GM12878 (cell line): ENCODE data around the gene TP63. TPM values are rescaled to one million over a fixed set of nuclear protein-coding genes. Genes with fewer than 3 reads are reported as not detected.

ENCODE experiments used
- ATAC-seq: fragments of 200-7000 bp; cut with Tn5 transposase; 3 replicates; pipeline ENCODE4 v1.9.1; 2020; ENCODE audit warnings: mild to moderate bottlenecking, moderate library complexity
- BruUV-seq: library from RNA; stranded (reverse); fragments of 400-500 nt; replicated peaks from 2 replicates; lab custom pipeline; 2021; lab: Mats Ljungman, UMichigan
- CTCF ChIA-PET: fragments of 300-600 bp; sonication (Branson Sonifier 250); formaldehyde crosslinking; extraction: SDS; loops from one replicate; lab custom pipeline; 2021; ENCODE audit warnings: inconsistent platforms; lab: Yijun Ruan, JAX
- POLR2A ChIA-PET: fragments of 350-600 bp; formaldehyde crosslinking; extraction: SDS; loops from one replicate; lab custom pipeline; 2021; ENCODE audit warnings: inconsistent platforms; lab: Charles Lee
- RAD21 ChIA-PET: fragments of 300-600 bp; sonication (Branson Sonifier 250); formaldehyde crosslinking; loops from one replicate; lab custom pipeline; 2023; ENCODE audit warnings: antibody characterized with exemption; ENCODE audit not compliant: unreplicated experiment; lab: Charles Lee
- SMC1A ChIA-PET: fragments of 300-600 bp; sonication (Branson Sonifier 250); formaldehyde crosslinking; loops from one replicate; lab custom pipeline; 2023; ENCODE audit not compliant: unreplicated experiment, uncharacterized antibody; lab: Charles Lee
- DNase-seq: peaks from one replicate; pipeline ENCODE4 v3.0.0-alpha.2; 2011; ENCODE audit warnings: low read depth, low spot score
- FAIRE-seq: peaks from 3 replicates; lab custom pipeline; 2011; peaks lifted over from hg19 to GRCh38; lab: Jason Lieb, UNC
- H2AFZ ChIP-seq: 2 replicates; pipeline ENCODE4 v1.6.0; 2011; ENCODE audit warnings: low read depth, low read length, control low read depth; ENCODE audit not compliant: control insufficient read depth
- H3K27ac ChIP-seq: 2 replicates; pipeline ENCODE4 v1.5.1; 2011; ENCODE audit warnings: control low read depth; ENCODE audit not compliant: control insufficient read depth, insufficient read depth
- H3K27me3 ChIP-seq, 2 experiments: replicated peaks in 1 of 2; 2 replicates each; pipeline versions ENCODE4 v1.6.0 to v1.6.1; 2011; ENCODE audit warnings: low read length in 1 of 2; ENCODE audit not compliant: control insufficient read depth in 2 of 2, insufficient read depth in 2 of 2
- H3K36me3 ChIP-seq, 2 experiments: 2 replicates each; pipeline ENCODE4 v1.5.1; 2011; ENCODE audit warnings: low read length in 1 of 2; ENCODE audit not compliant: control insufficient read depth in 2 of 2, insufficient read depth in 2 of 2
- H3K4me1 ChIP-seq: 2 replicates; pipeline ENCODE4 v1.6.1; 2011; ENCODE audit warnings: mild to moderate bottlenecking, low read length, moderate library complexity, mixed read lengths; ENCODE audit not compliant: control insufficient read depth, insufficient read depth
- H3K4me2 ChIP-seq: 2 replicates; pipeline ENCODE4 v1.6.0; 2011; ENCODE audit warnings: control low read depth; ENCODE audit not compliant: control insufficient read depth, insufficient read depth
- H3K4me3 ChIP-seq: fragments of 200-600 bp; sonication (generic); 2 replicates; pipeline ENCODE4 v1.5.1; 2016
- H3K79me2 ChIP-seq: 2 replicates; pipeline ENCODE4 v1.6.0; 2011; ENCODE audit warnings: low read length; ENCODE audit not compliant: control insufficient read depth, insufficient read depth
- H3K9ac ChIP-seq: 2 replicates; pipeline ENCODE4 v1.8.0; 2011; ENCODE audit warnings: low read length, control low read depth, mixed read lengths; ENCODE audit not compliant: control insufficient read depth, insufficient read depth
- H3K9me3 ChIP-seq: replicated peaks from 3 replicates; pipeline ENCODE4 v1.5.1; 2011; ENCODE audit warnings: mild to moderate bottlenecking, low read length; ENCODE audit not compliant: control insufficient read depth, insufficient read depth
- H4K20me1 ChIP-seq: 2 replicates; pipeline ENCODE4 v1.6.0; 2011; ENCODE audit not compliant: control insufficient read depth, insufficient read depth
- BCL3 ChIP-seq: IDR thresholded peaks from 2 replicates; pipeline ENCODE4 v1.6.1; 2011; ENCODE audit warnings: borderline replicate concordance, low read depth, mild to moderate bottlenecking, moderate library complexity, low read length; ENCODE audit not compliant: insufficient read depth, poor library complexity, severe bottlenecking
- HDAC6 ChIP-seq: fragments of 200-600 bp; sonication (generic); IDR thresholded peaks from one replicate; pipeline ENCODE4 v1.8.0; 2017; ENCODE audit warnings: antibody characterized with exemption; ENCODE audit not compliant: unreplicated experiment
- MEF2A ChIP-seq: IDR thresholded peaks from 2 replicates; pipeline ENCODE4 v1.6.1; 2011; ENCODE audit warnings: low read depth, mild to moderate bottlenecking, low read length, moderate library complexity; ENCODE audit not compliant: insufficient read depth
- MEF2B ChIP-seq: fragments of 450-650 bp; IDR thresholded peaks from 2 replicates; pipeline ENCODE4 v1.6.1; 2018; ENCODE audit warnings: mild to moderate bottlenecking, moderate library complexity; ENCODE audit not compliant: partially characterized antibody, poor library complexity, severe bottlenecking
- MTA2 ChIP-seq: fragments of 450-650 bp; IDR thresholded peaks from 2 replicates; pipeline ENCODE4 v1.6.1; 2016; ENCODE audit warnings: low read depth, mild to moderate bottlenecking, moderate library complexity
- RAD51 ChIP-seq: fragments of 450-650 bp; IDR thresholded peaks from 2 replicates; pipeline ENCODE4 v1.6.1; 2016; ENCODE audit warnings: moderate library complexity, mild to moderate bottlenecking, inconsistent platforms
- SMAD5 ChIP-seq: IDR thresholded peaks from 2 replicates; pipeline ENCODE4 v1.6.1; 2016; ENCODE audit warnings: antibody characterized with exemption, low read depth
- TBL1XR1 ChIP-seq: IDR thresholded peaks from 2 replicates; pipeline ENCODE4 v1.6.1; 2012; ENCODE audit warnings: low read depth, low read length, improper control_type of control experiment
- TCF12 ChIP-seq: IDR thresholded peaks from 2 replicates; pipeline ENCODE4 v1.6.1; 2011; ENCODE audit warnings: low read depth, mild to moderate bottlenecking, low read length
- TCF7 ChIP-seq: IDR thresholded peaks from 2 replicates; pipeline ENCODE4 v1.6.1; 2014; ENCODE audit warnings: antibody characterized with exemption, borderline replicate concordance
- USF1 ChIP-seq: IDR thresholded peaks from 2 replicates; pipeline ENCODE4 v1.6.1; 2011; ENCODE audit warnings: borderline replicate concordance, low read depth, mild to moderate bottlenecking, moderate library complexity, mixed read lengths, low read length; ENCODE audit not compliant: insufficient read depth; ENCODE audit errors: extremely low read length
- ZNF217 ChIP-seq: fragments of 450-650 bp; IDR thresholded peaks from 2 replicates; pipeline ENCODE4 v1.6.1; 2017; ENCODE audit warnings: antibody characterized with exemption, mild to moderate bottlenecking
- ZNF622 ChIP-seq: fragments of 450-650 bp; IDR thresholded peaks from 2 replicates; pipeline ENCODE4 v1.6.1; 2017; ENCODE audit warnings: mild to moderate bottlenecking, inconsistent platforms
- in situ Hi-C: fragments of 300-500 bp; cut with MboI; formaldehyde crosslinking; loops from 9 replicates; pipeline ENCODE4 v1.14.3; 2018; ENCODE audit warnings: mixed read lengths
- intact Hi-C: fragments of 100-400 bp; cut with micrococcal nuclease; formaldehyde crosslinking; loops from one replicate; pipeline ENCODE4 v1.14.2; 2022; ENCODE audit not compliant: unreplicated experiment
- polyA plus RNA-seq, 11 experiments: library from polyadenylated mRNA; depleted of rRNA in 4 of 11; unstranded in 6 of 11; stranded (reverse) in 5 of 11; fragments of >200 nt; fragmentation: Nextera tagmentation in 4 of 11; fragmentation: Illumina TruSeq in 1 of 11; extraction: Ambion mirVana in 4 of 11; extraction: Trizol in 1 of 11; gene quantifications; 1 replicate in 1 of 11; 2 replicates in 10 of 11; pipeline versions ENCODE4 v1.2.1 to v1.2.3, GENCODE V29; 2011 to 2016; ENCODE audit warnings: inconsistent platforms in 2 of 11, missing spikeins in 2 of 11, low read depth in 1 of 11
- total RNA-seq, 4 experiments: library from RNA; depleted of rRNA in 3 of 4; stranded (reverse); fragments of >200 nt in 3 of 4; fragmentation: Illumina TruSeq in 1 of 4; extraction: Trizol in 1 of 4; gene quantifications; 2 replicates each; pipeline versions ENCODE4 v1.2.1 to v1.2.3, GENCODE V29; 2013 to 2021
- TF ChIP-seq, protein P1 (sequence below): IDR thresholded peaks from 2 replicates; pipeline ENCODE4 v1.6.1; 2012; ENCODE audit warnings: improper control_type of control experiment, low read depth, low read length; ENCODE audit not compliant: insufficient replicate concordance
- TF ChIP-seq, protein P2 (sequence below): IDR thresholded peaks from 2 replicates; pipeline ENCODE4 v1.6.1; 2012; ENCODE audit warnings: low read length, inconsistent platforms

Gene TP63
- total and polyA plus RNA-seq, 10 of the 15 experiments (the other 5 are each of a cell fraction or from before 2014, with no cell fraction given) = 1.4 to 10.8 (median 6.2) TPM

- Histone ChIP-seq H3K9me3 (peaks cover 2% of the 10 kb centered on the region; the same call in 2 of the 3 replicates), H3K36me3 (no peaks in the 10 kb centered on the region; a peak in 1 of 4 replicates), H3K4me2 (peak overlapping the region; percentile 25; the same call in 1 of the 2 replicates), H3K27ac (peak overlapping the region; percentile 25; the same call in 1 of the 2 replicates), H3K4me3 (no peak overlapping the region; the same call in 1 of the 2 replicates), H4K20me1 (no peaks in the 10 kb centered on the region), H3K9ac (no peak overlapping the region), H3K4me1 (peaks cover 6% of the 10 kb centered on the region), H3K79me2 (no peaks in the 10 kb centered on the region), H2AFZ (no peak overlapping the region; the same call in 1 of the 2 replicates), H3K27me3 (no peaks in the 10 kb centered on the region)
- ATAC-seq (peak; percentile 32), DNase-seq (no peak), FAIRE-seq (no peak)
- intact Hi-C loops (no loop called here), in situ Hi-C loops (no loop called here)
- ChIA-PET RAD21 (interaction anchor here (0.9 kb wide), 1 partner anchor 245 kb away, joined by 3 read pairs; no protein-coding TSS in a partner anchor), POLR2A (no interaction called here), CTCF (no interaction called here), SMC1A (interaction anchor here (1.1 to 1.3 kb wide), 2 partner anchors 24 to 194 kb away, joined by 3 read pairs; no protein-coding TSS in a partner anchor)
- no TSS peak for BruUV-seq
- TF ChIP-seq RAD51 = no peak
- TF ChIP-seq MTA2 = no peak
- TF ChIP-seq, protein P1, sequence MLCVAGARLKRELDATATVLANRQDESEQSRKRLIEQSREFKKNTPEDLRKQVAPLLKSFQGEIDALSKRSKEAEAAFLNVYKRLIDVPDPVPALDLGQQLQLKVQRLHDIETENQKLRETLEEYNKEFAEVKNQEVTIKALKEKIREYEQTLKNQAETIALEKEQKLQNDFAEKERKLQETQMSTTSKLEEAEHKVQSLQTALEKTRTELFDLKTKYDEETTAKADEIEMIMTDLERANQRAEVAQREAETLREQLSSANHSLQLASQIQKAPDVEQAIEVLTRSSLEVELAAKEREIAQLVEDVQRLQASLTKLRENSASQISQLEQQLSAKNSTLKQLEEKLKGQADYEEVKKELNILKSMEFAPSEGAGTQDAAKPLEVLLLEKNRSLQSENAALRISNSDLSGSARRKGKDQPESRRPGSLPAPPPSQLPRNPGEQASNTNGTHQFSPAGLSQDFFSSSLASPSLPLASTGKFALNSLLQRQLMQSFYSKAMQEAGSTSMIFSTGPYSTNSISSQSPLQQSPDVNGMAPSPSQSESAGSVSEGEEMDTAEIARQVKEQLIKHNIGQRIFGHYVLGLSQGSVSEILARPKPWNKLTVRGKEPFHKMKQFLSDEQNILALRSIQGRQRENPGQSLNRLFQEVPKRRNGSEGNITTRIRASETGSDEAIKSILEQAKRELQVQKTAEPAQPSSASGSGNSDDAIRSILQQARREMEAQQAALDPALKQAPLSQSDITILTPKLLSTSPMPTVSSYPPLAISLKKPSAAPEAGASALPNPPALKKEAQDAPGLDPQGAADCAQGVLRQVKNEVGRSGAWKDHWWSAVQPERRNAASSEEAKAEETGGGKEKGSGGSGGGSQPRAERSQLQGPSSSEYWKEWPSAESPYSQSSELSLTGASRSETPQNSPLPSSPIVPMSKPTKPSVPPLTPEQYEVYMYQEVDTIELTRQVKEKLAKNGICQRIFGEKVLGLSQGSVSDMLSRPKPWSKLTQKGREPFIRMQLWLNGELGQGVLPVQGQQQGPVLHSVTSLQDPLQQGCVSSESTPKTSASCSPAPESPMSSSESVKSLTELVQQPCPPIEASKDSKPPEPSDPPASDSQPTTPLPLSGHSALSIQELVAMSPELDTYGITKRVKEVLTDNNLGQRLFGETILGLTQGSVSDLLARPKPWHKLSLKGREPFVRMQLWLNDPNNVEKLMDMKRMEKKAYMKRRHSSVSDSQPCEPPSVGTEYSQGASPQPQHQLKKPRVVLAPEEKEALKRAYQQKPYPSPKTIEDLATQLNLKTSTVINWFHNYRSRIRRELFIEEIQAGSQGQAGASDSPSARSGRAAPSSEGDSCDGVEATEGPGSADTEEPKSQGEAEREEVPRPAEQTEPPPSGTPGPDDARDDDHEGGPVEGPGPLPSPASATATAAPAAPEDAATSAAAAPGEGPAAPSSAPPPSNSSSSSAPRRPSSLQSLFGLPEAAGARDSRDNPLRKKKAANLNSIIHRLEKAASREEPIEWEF = no peak
- no peak for TF ChIP-seq USF1
- TF ChIP-seq HDAC6 = no peak
- no peak for TF ChIP-seq ZNF217
- TF ChIP-seq ZNF622 = no peak
- no peak for TF ChIP-seq TCF12
- 0 out of 2 replicates have a peak, but pooled peaks have one; percentile 41 for TF ChIP-seq MEF2A
- TF ChIP-seq TBL1XR1 = no peak
- no peak for TF ChIP-seq BCL3
- TF ChIP-seq SMAD5 = no peak
- no peak for TF ChIP-seq TCF7
- no peak for TF ChIP-seq MEF2B
- TF ChIP-seq, protein P2, sequence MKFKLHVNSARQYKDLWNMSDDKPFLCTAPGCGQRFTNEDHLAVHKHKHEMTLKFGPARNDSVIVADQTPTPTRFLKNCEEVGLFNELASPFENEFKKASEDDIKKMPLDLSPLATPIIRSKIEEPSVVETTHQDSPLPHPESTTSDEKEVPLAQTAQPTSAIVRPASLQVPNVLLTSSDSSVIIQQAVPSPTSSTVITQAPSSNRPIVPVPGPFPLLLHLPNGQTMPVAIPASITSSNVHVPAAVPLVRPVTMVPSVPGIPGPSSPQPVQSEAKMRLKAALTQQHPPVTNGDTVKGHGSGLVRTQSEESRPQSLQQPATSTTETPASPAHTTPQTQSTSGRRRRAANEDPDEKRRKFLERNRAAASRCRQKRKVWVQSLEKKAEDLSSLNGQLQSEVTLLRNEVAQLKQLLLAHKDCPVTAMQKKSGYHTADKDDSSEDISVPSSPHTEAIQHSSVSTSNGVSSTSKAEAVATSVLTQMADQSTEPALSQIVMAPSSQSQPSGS = peak; percentile 34; the same call in 1 of the 2 replicates
Observed at GRCh38 chr3:189756582-189757078, 125.4 kb downstream of the TP63 start.
